Measurements from ENCODE around the gene IGHMBP2.

- TF ChIP-seq POLR2A (IDR thresholded peaks at IDR 0.05) (peak in 1 of 2 donors; percentile 18), CTCF (IDR thresholded peaks at IDR 0.05) (no peak), EP300 (IDR thresholded peaks at IDR 0.05) (peak; percentile 31 to 92 (median 64)), POLR2AphosphoS5 (IDR thresholded peaks at IDR 0.05) (peak; percentile 72 to 90 (median 75))
Measured at GRCh38 chr11:68954836-68955606, 51.3 kb downstream of the IGHMBP2 start.

Data from sigmoid colon (tissue), 4 donors.